ENCODE results near the gene GALNT2.

Gene GALNT2

GRCh38 chr1:230066466-230067404, at the start of gene GALNT2:
GALNT2 (plus strand) TSS chr1:230067238; CDS start chr1:230067281, 43 bp downstream.
- H3K36me3 ChIP-seq (ENCODE audit: control insufficient read depth in 5 of 5, insufficient read depth in 5 of 5, low read length in 5 of 5), result no peaks in the 10 kb centered on the region
- H3K4me1 ChIP-seq (ENCODE audit: control insufficient read depth in 5 of 5, insufficient read depth in 5 of 5, low read length in 5 of 5), result peaks cover 0 to 40% (median 25%) of the 10 kb centered on the region in 5 donors
- H3K27ac ChIP-seq (ENCODE audit: low read depth, low read length), result peak within 1 kb of the TSS; percentile 91
- peaks cover 0 to 5% (median 0%) of the 10 kb centered on the region in 5 donors for H3K9me3 ChIP-seq (ENCODE audit: control insufficient read depth in 5 of 5, low read length in 5 of 5)
- H3K4me3 ChIP-seq (ENCODE audit: low read depth in 1 of 5, low read length in 5 of 5), result peak within 1 kb of the TSS; percentile 87 to 90 (median 89)
- no peaks in the 10 kb centered on the region for H3K27me3 ChIP-seq (ENCODE audit: control insufficient read depth in 5 of 5, insufficient read depth in 4 of 5, low read length in 5 of 5)
- peak within 1 kb of the TSS; percentile 59 to 93 (median 88) for H3K9ac ChIP-seq (ENCODE audit: low read length in 5 of 5)

- Histone ChIP-seq H3K9ac (ENCODE audit: low read length in 5 of 5) (no peak overlapping the region), H3K27me3 (ENCODE audit: control insufficient read depth in 5 of 5, insufficient read depth in 4 of 5, low read length in 5 of 5) (no peaks in the 10 kb centered on the region), H3K4me3 (ENCODE audit: low read depth in 1 of 5, low read length in 5 of 5) (no peak overlapping the region), H3K27ac (ENCODE audit: low read depth, low read length) (no peak overlapping the region), H3K9me3 (ENCODE audit: control insufficient read depth in 5 of 5, low read length in 5 of 5) (no peaks in the 10 kb centered on the region), H3K36me3 (ENCODE audit: control insufficient read depth in 5 of 5, insufficient read depth in 5 of 5, low read length in 5 of 5) (no peaks in the 10 kb centered on the region), H3K4me1 (ENCODE audit: control insufficient read depth in 5 of 5, insufficient read depth in 5 of 5, low read length in 5 of 5) (peaks cover 0 to 14% (median 4%) of the 10 kb centered on the region in 5 donors)
Measured at GRCh38 chr1:230020451-230020850, 46.6 kb upstream of the GALNT2 start.

- peaks cover 0 to 6% (median 0%) of the 10 kb centered on the region in 5 donors for H3K9me3 ChIP-seq (ENCODE audit: control insufficient read depth in 5 of 5, low read length in 5 of 5)
- H3K27ac ChIP-seq (ENCODE audit: low read depth, low read length), result no peak overlapping the region
- H3K4me1 ChIP-seq (ENCODE audit: control insufficient read depth in 5 of 5, insufficient read depth in 5 of 5, low read length in 5 of 5), result peaks cover 0 to 24% (median 14%) of the 10 kb centered on the region in 5 donors
- no peaks in the 10 kb centered on the region for H3K36me3 ChIP-seq (ENCODE audit: control insufficient read depth in 5 of 5, insufficient read depth in 5 of 5, low read length in 5 of 5)
- no peak overlapping the region for H3K9ac ChIP-seq (ENCODE audit: low read length in 5 of 5)
- no peaks in the 10 kb centered on the region for H3K27me3 ChIP-seq (ENCODE audit: control insufficient read depth in 5 of 5, insufficient read depth in 4 of 5, low read length in 5 of 5)
- H3K4me3 ChIP-seq (ENCODE audit: low read depth in 1 of 5, low read length in 5 of 5), result no peak overlapping the region
Measured at GRCh38 chr1:230022666-230023380, 44.2 kb upstream of the GALNT2 start.

- Histone ChIP-seq H3K4me1 (ENCODE audit: control insufficient read depth in 5 of 5, insufficient read depth in 5 of 5, low read length in 5 of 5) (peaks cover 0 to 24% (median 14%) of the 10 kb centered on the region in 5 donors), H3K4me3 (ENCODE audit: low read depth in 1 of 5, low read length in 5 of 5) (no peak overlapping the region), H3K36me3 (ENCODE audit: control insufficient read depth in 5 of 5, insufficient read depth in 5 of 5, low read length in 5 of 5) (no peaks in the 10 kb centered on the region), H3K9ac (ENCODE audit: low read length in 5 of 5) (peak overlapping the region in 1 of 5 donors; percentile 36), H3K27me3 (ENCODE audit: control insufficient read depth in 5 of 5, insufficient read depth in 4 of 5, low read length in 5 of 5) (no peaks in the 10 kb centered on the region), H3K27ac (ENCODE audit: low read depth, low read length) (peak overlapping the region; percentile 39), H3K9me3 (ENCODE audit: control insufficient read depth in 5 of 5, low read length in 5 of 5) (peaks cover 0 to 6% (median 0%) of the 10 kb centered on the region in 5 donors)
Measured at GRCh38 chr1:230025686-230026085, 41.4 kb upstream of the GALNT2 start.

GRCh38 chr1:230026139-230026538, 40.9 kb upstream of the GALNT2 start:
- H3K36me3 ChIP-seq (ENCODE audit: control insufficient read depth in 5 of 5, insufficient read depth in 5 of 5, low read length in 5 of 5), result no peaks in the 10 kb centered on the region
- H3K27me3 ChIP-seq (ENCODE audit: control insufficient read depth in 5 of 5, insufficient read depth in 4 of 5, low read length in 5 of 5), result no peaks in the 10 kb centered on the region
- no peak overlapping the region for H3K9ac ChIP-seq (ENCODE audit: low read length in 5 of 5)
- H3K4me1 ChIP-seq (ENCODE audit: control insufficient read depth in 5 of 5, insufficient read depth in 5 of 5, low read length in 5 of 5), result peaks cover 0 to 24% (median 14%) of the 10 kb centered on the region in 5 donors
- H3K9me3 ChIP-seq (ENCODE audit: control insufficient read depth in 5 of 5, low read length in 5 of 5), result peaks cover 0 to 6% (median 0%) of the 10 kb centered on the region in 5 donors
- no peak overlapping the region for H3K4me3 ChIP-seq (ENCODE audit: low read depth in 1 of 5, low read length in 5 of 5)
- H3K27ac ChIP-seq (ENCODE audit: low read depth, low read length), result peak overlapping the region; percentile 39

- H3K4me3 ChIP-seq (ENCODE audit: low read depth in 1 of 5, low read length in 5 of 5), result no peak overlapping the region
- no peak overlapping the region for H3K9ac ChIP-seq (ENCODE audit: low read length in 5 of 5)
Measured at GRCh38 chr1:230026572-230026971, 40.5 kb upstream of the GALNT2 start.

GRCh38 chr1:230028602-230029223, 38.3 kb upstream of the GALNT2 start:
- Histone ChIP-seq H3K27ac (ENCODE audit: low read depth, low read length) (no peak overlapping the region), H3K9me3 (ENCODE audit: control insufficient read depth in 5 of 5, low read length in 5 of 5) (peaks cover 0 to 6% (median 0%) of the 10 kb centered on the region in 5 donors), H3K27me3 (ENCODE audit: control insufficient read depth in 5 of 5, insufficient read depth in 4 of 5, low read length in 5 of 5) (no peaks in the 10 kb centered on the region)

More at GRCh38 chr1:230026572-230026971, 40.5 kb upstream of the GALNT2 start:
- Histone ChIP-seq H3K36me3 (ENCODE audit: control insufficient read depth in 5 of 5, insufficient read depth in 5 of 5, low read length in 5 of 5) (no peaks in the 10 kb centered on the region), H3K27me3 (ENCODE audit: control insufficient read depth in 5 of 5, insufficient read depth in 4 of 5, low read length in 5 of 5) (no peaks in the 10 kb centered on the region), H3K4me1 (ENCODE audit: control insufficient read depth in 5 of 5, insufficient read depth in 5 of 5, low read length in 5 of 5) (peaks cover 0 to 24% (median 14%) of the 10 kb centered on the region in 5 donors), H3K27ac (ENCODE audit: low read depth, low read length) (peak overlapping the region; percentile 39), H3K9me3 (ENCODE audit: control insufficient read depth in 5 of 5, low read length in 5 of 5) (peaks cover 0 to 6% (median 0%) of the 10 kb centered on the region in 5 donors)

GRCh38 chr1:230029244-230029941, 37.6 kb upstream of the GALNT2 start:
- Histone ChIP-seq H3K27me3 (ENCODE audit: control insufficient read depth in 5 of 5, insufficient read depth in 4 of 5, low read length in 5 of 5) (no peaks in the 10 kb centered on the region), H3K36me3 (ENCODE audit: control insufficient read depth in 5 of 5, insufficient read depth in 5 of 5, low read length in 5 of 5) (no peaks in the 10 kb centered on the region), H3K4me1 (ENCODE audit: control insufficient read depth in 5 of 5, insufficient read depth in 5 of 5, low read length in 5 of 5) (peaks cover 0 to 21% (median 14%) of the 10 kb centered on the region in 5 donors), H3K4me3 (ENCODE audit: low read depth in 1 of 5, low read length in 5 of 5) (no peak overlapping the region), H3K9ac (ENCODE audit: low read length in 5 of 5) (no peak overlapping the region), H3K27ac (ENCODE audit: low read depth, low read length) (no peak overlapping the region), H3K9me3 (ENCODE audit: control insufficient read depth in 5 of 5, low read length in 5 of 5) (peaks cover 0 to 6% (median 0%) of the 10 kb centered on the region in 5 donors)

More at GRCh38 chr1:230028602-230029223, 38.3 kb upstream of the GALNT2 start:
- no peaks in the 10 kb centered on the region for H3K36me3 ChIP-seq (ENCODE audit: control insufficient read depth in 5 of 5, insufficient read depth in 5 of 5, low read length in 5 of 5)
- no peak overlapping the region for H3K4me3 ChIP-seq (ENCODE audit: low read depth in 1 of 5, low read length in 5 of 5)
- no peak overlapping the region for H3K9ac ChIP-seq (ENCODE audit: low read length in 5 of 5)
- peaks cover 0 to 21% (median 14%) of the 10 kb centered on the region in 5 donors for H3K4me1 ChIP-seq (ENCODE audit: control insufficient read depth in 5 of 5, insufficient read depth in 5 of 5, low read length in 5 of 5)

- Histone ChIP-seq H3K4me1 (ENCODE audit: control insufficient read depth in 5 of 5, insufficient read depth in 5 of 5, low read length in 5 of 5) (peaks cover 0 to 12% (median 12%) of the 10 kb centered on the region in 5 donors), H3K9ac (ENCODE audit: low read length in 5 of 5) (no peak overlapping the region), H3K27ac (ENCODE audit: low read depth, low read length) (no peak overlapping the region), H3K27me3 (ENCODE audit: control insufficient read depth in 5 of 5, insufficient read depth in 4 of 5, low read length in 5 of 5) (no peaks in the 10 kb centered on the region), H3K4me3 (ENCODE audit: low read depth in 1 of 5, low read length in 5 of 5) (no peak overlapping the region), H3K9me3 (ENCODE audit: control insufficient read depth in 5 of 5, low read length in 5 of 5) (peaks cover 0 to 6% (median 2%) of the 10 kb centered on the region in 5 donors), H3K36me3 (ENCODE audit: control insufficient read depth in 5 of 5, insufficient read depth in 5 of 5, low read length in 5 of 5) (no peaks in the 10 kb centered on the region)
Measured at GRCh38 chr1:230030122-230030821, 36.8 kb upstream of the GALNT2 start.

All from subcutaneous abdominal adipose tissue (tissue), 5 donors.